Natural killer cell treated with Interleukin-12 subunit alpha and Interleukin-12 subunit beta and Interleukin-15 and Interleukin-18, amount 100 ng/mL, for 72 hours (primary cell): ENCODE data around the gene TFIP11. TPM values are rescaled to one million over a fixed set of nuclear protein-coding genes. Genes with fewer than 3 reads are reported as not detected.

ENCODE experiments used
- total RNA-seq, 2 donors: library from RNA; stranded (reverse); gene quantifications; one replicate each; pipeline ENCODE4 v1.2.3, GENCODE V29; 2022

Gene TFIP11
- total RNA-seq, 2 donors from 2014 or later: 56.5 to 57.7 TPM

Other genes with a start within 250 kb of the TFIP11 start
- gene ASPHD2, start 83.2 kb downstream of the TFIP11 start, total RNA-seq: 10 to 100 TPM in 1 of 2 donors, 1 to 10 TPM in 1; 8.5 to 13.6 TPM
- 10 to 100 TPM; 31.0 to 40.1 TPM for gene HPS4, start 28.7 kb downstream of the TFIP11 start, total RNA-seq
- 10 to 100 TPM; 28.6 to 31.8 TPM for gene SRRD, start 28.6 kb downstream of the TFIP11 start, total RNA-seq
- gene TPST2, start 77.7 kb upstream of the TFIP11 start, total RNA-seq: 10 to 100 TPM; 43.1 to 43.6 TPM
- gene CRYBB1, start 105.6 kb upstream of the TFIP11 start, total RNA-seq: not detected
- not detected for gene CRYBA4, start 109.5 kb upstream of the TFIP11 start, total RNA-seq
- gene MIAT, start 145.1 kb upstream of the TFIP11 start, total RNA-seq: 10 to 100 TPM in 1 of 2 donors, 1 to 10 TPM in 1; 6.0 to 12.6 TPM